GM12878 (cell line): Measurements from ENCODE around the gene JTB.

ENCODE experiments used
- POLR2A ChIP-seq: IDR thresholded peaks from 2 replicates; pipeline ENCODE4 v1.6.1; 2011; ENCODE audit warnings: low read depth, mild to moderate bottlenecking, low read length
- TF ChIP-seq, protein P1 (sequence below), 3 experiments: IDR thresholded peaks in 2 of 3; conservative IDR thresholded peaks in 1 of 3; 2 replicates each; pipeline ENCODE4 v1.5.1; 2011; ENCODE audit warnings: low read depth in 3 of 3, low read length in 3 of 3, mild to moderate bottlenecking in 3 of 3, control low read depth in 2 of 3, moderate library complexity in 2 of 3, inconsistent platforms in 1 of 3, mixed read lengths in 1 of 3; ENCODE audit not compliant: control insufficient read depth in 2 of 3, insufficient read depth in 1 of 3; ENCODE audit errors: extremely low read depth in 1 of 3

DNA sequence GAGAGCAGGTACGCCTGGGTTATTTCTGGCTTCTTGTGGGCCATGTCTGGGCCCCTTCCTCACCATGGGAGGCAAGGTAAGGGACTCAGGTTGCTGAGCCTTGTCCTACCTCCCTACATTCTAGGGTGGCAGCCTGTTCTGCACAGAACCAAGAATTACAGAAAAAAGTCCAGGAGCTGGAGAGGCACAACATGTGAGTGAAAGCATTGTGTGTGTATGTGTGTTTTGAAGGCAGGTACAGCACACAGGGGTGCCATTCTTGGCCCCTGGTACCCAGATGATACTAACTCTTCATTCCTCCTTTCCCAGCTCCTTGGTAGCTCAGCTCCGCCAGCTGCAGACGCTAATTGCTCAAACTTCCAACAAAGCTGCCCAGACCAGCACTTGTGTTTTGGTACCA is 4.4 kb downstream of the JTB start:
- no peak for TF ChIP-seq POLR2A
- TF ChIP-seq, protein P1, sequence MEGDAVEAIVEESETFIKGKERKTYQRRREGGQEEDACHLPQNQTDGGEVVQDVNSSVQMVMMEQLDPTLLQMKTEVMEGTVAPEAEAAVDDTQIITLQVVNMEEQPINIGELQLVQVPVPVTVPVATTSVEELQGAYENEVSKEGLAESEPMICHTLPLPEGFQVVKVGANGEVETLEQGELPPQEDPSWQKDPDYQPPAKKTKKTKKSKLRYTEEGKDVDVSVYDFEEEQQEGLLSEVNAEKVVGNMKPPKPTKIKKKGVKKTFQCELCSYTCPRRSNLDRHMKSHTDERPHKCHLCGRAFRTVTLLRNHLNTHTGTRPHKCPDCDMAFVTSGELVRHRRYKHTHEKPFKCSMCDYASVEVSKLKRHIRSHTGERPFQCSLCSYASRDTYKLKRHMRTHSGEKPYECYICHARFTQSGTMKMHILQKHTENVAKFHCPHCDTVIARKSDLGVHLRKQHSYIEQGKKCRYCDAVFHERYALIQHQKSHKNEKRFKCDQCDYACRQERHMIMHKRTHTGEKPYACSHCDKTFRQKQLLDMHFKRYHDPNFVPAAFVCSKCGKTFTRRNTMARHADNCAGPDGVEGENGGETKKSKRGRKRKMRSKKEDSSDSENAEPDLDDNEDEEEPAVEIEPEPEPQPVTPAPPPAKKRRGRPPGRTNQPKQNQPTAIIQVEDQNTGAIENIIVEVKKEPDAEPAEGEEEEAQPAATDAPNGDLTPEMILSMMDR (IDR thresholded peaks at IDR 0.05 in 2 of 3, conservative IDR thresholded peaks at IDR 0.05 in 1 of 3; ENCODE audit: control insufficient read depth in 2 of 3, extremely low read depth in 1 of 3, insufficient read depth in 1 of 3, low read depth in 3 of 3, low read length in 3 of 3), result no peak
